ENCODE measurements around the gene PDZRN4.

The PDZRN4 gene

GRCh38 chr12:41364211-41364610, 176.1 kb downstream of the PDZRN4 start:
- no peak for DNase-seq

GRCh38 chr12:41365653-41366171, 177.6 kb downstream of the PDZRN4 start:
- DNase-seq, result no peak

GRCh38 chr12:41367726-41368405, 179.7 kb downstream of the PDZRN4 start:
- no peak for DNase-seq

- DNase-seq, result no peak
Observed at GRCh38 chr12:41380878-41381277, 192.8 kb downstream of the PDZRN4 start.

GRCh38 chr12:41402801-41403200, 214.7 kb downstream of the PDZRN4 start:
- DNase-seq, result no peak

GRCh38 chr12:41407232-41407799, 219.2 kb downstream of the PDZRN4 start:
- no peak for DNase-seq

- no peak for DNase-seq
Observed at GRCh38 chr12:41409628-41410027, 221.5 kb downstream of the PDZRN4 start.

- DNase-seq, result no peak
Observed at GRCh38 chr12:41418586-41418985, 230.5 kb downstream of the PDZRN4 start.

GRCh38 chr12:41419131-41419893, 231.2 kb downstream of the PDZRN4 start:
- no peak for DNase-seq

- no peak for DNase-seq
Observed at GRCh38 chr12:41424651-41425050, 236.5 kb downstream of the PDZRN4 start.

- DNase-seq, result no peak
Observed at GRCh38 chr12:41433460-41433859, 245.3 kb downstream of the PDZRN4 start.

- DNase-seq, result no peak
Observed at GRCh38 chr12:41436076-41436475, 248.0 kb downstream of the PDZRN4 start.

- no peak for DNase-seq
Observed at GRCh38 chr12:41437563-41437962, 249.4 kb downstream of the PDZRN4 start.

GRCh38 chr12:41438854-41439541, 250.9 kb downstream of the PDZRN4 start:
- no peak for DNase-seq

- no peak for DNase-seq
Observed at GRCh38 chr12:41439801-41440200, 251.7 kb downstream of the PDZRN4 start.

- no peak for DNase-seq
Observed at GRCh38 chr12:41441180-41441579, 253.1 kb downstream of the PDZRN4 start.

GRCh38 chr12:41442896-41443295, 254.8 kb downstream of the PDZRN4 start:
- no peak for DNase-seq

- DNase-seq, result no peak
Observed at GRCh38 chr12:41443690-41444089, 255.6 kb downstream of the PDZRN4 start.

GRCh38 chr12:41452838-41453407, 264.8 kb downstream of the PDZRN4 start:
- no peak for DNase-seq

GRCh38 chr12:41453409-41453808, 265.3 kb downstream of the PDZRN4 start:
- no peak for DNase-seq

- DNase-seq, result no peak
Observed at GRCh38 chr12:41459111-41459905, 271.2 kb downstream of the PDZRN4 start.

- DNase-seq, result no peak
Observed at GRCh38 chr12:41459906-41460214, 271.7 kb downstream of the PDZRN4 start.

All from stimulated activated CD4-positive, alpha-beta T cell treated with anti-CD3 and anti-CD28 coated beads, Interleukin-4, amount 100 ng/mL, for 24 hours (primary cell).